ENCODE data around the gene TNRC6B.
A peak's percentile ranks its signal among the peaks of the same experiment; 100 is the strongest.

Gene TNRC6B

DNA sequence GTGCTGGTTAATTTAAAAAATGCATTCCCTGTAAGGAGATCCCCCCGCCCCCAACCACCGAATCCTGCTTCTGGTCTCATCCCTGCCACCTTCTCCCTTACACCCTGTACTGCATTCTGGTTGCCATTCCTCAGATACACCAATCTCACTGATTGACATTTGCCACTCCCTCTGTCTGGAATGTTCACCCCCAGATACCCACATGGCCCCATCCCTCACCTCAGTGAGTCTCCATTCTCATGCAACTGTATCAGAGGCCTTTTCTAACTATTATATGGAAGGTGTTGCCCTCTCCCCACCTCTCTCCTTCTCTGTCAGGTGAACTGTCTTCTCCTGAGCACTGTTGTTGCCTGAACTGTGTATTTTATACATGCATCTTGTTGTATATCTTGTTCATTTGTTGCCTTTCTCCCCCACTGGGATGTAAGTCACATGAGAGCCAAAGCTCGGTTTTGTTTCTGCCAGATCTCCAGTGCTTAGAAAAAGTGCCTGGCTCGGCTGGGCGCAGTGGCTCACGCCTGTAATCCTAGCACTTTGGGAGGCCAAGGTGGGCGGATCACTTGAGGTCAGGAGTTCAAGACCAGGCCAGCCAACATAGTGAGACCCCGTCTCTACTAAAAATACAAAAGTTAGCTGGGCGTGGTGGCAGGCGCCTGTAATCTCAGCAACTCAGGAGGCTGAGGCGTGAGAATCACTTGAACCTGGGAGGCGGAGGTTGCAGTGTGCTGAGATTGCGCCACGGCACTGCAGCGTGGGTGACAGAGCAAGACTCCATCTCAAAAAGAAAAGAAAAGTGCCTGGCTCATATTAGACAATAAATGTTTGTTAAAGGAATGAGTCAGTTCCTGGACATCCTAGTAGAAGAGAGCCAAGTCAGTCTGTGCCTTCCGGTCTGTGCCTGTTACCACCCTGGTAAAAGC is 61.0 kb downstream of the TNRC6B start:
- H3K79me2 ChIP-seq (ENCODE audit: low read length) = peaks cover 86% of the 10 kb centered on the region
- no peak overlapping the region for H3K9ac ChIP-seq (ENCODE audit: low read length)

DNA sequence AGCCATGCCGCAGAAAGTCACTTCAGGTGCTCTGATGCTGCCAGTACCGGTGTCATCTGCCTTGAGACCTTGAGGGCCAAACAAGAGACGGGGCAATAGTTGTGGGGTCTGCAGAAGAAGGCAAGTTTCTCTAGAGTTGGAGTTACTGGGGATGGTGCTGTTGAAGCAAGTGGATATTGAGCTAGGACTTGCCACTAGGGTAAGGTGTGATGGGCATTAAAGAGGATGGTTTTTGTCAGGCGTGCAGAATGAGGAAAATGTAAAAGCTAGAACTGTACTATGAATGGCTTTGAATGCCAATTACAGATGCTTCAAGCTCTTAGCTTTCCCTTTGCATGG is 61.6 kb downstream of the TNRC6B start:
- Histone ChIP-seq H3K9ac (ENCODE audit: low read length) (no peak overlapping the region), H3K9me3 (replicated peaks; ENCODE audit: insufficient read depth, low read length) (no peaks in the 10 kb centered on the region), H2AFZ (ENCODE audit: low read length) (no peak overlapping the region), H4K20me1 (ENCODE audit: insufficient read depth, low read length) (no peaks in the 10 kb centered on the region), H3K27ac (ENCODE audit: low read length) (no peak overlapping the region), H3K36me3 (replicated peaks; ENCODE audit: insufficient read depth, low read length) (no peaks in the 10 kb centered on the region), H3K4me3 (ENCODE audit: low read length) (no peak overlapping the region), H3F3A (ENCODE audit: insufficient read depth, low read length) (peaks cover 11% of the 10 kb centered on the region; the same call in 1 of the 2 replicates), H3K27me3 (replicated peaks; ENCODE audit: insufficient read depth, low read length) (no peaks in the 10 kb centered on the region), H3K4me1 (ENCODE audit: low read length) (peaks cover 24% of the 10 kb centered on the region), H3K79me2 (ENCODE audit: low read length) (peaks cover 86% of the 10 kb centered on the region), H3K9me2 (replicated peaks; ENCODE audit: insufficient read depth, low read length) (no peaks in the 10 kb centered on the region), H3K4me2 (ENCODE audit: low read depth, low read length) (no peak overlapping the region)
- no peak for DNase-seq
- TF ChIP-seq EZH2 (optimal IDR thresholded peaks at IDR 0.05; ENCODE audit: low read depth, low read length) (no peak), EZH2phosphoT487 (IDR thresholded peaks at IDR 0.05; ENCODE audit: low read length) (no peak)
- TF ChIP-seq, protein P1, sequence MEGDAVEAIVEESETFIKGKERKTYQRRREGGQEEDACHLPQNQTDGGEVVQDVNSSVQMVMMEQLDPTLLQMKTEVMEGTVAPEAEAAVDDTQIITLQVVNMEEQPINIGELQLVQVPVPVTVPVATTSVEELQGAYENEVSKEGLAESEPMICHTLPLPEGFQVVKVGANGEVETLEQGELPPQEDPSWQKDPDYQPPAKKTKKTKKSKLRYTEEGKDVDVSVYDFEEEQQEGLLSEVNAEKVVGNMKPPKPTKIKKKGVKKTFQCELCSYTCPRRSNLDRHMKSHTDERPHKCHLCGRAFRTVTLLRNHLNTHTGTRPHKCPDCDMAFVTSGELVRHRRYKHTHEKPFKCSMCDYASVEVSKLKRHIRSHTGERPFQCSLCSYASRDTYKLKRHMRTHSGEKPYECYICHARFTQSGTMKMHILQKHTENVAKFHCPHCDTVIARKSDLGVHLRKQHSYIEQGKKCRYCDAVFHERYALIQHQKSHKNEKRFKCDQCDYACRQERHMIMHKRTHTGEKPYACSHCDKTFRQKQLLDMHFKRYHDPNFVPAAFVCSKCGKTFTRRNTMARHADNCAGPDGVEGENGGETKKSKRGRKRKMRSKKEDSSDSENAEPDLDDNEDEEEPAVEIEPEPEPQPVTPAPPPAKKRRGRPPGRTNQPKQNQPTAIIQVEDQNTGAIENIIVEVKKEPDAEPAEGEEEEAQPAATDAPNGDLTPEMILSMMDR (IDR thresholded peaks at IDR 0.05; ENCODE audit: low read length) = no peak

More for the DNA sequence above, 61.0 kb downstream of the TNRC6B start:
- Histone ChIP-seq H3K4me3 (ENCODE audit: low read length) (no peak overlapping the region), H3K4me2 (ENCODE audit: low read depth, low read length) (peak overlapping the region; percentile 46), H3K9me3 (replicated peaks; ENCODE audit: insufficient read depth, low read length) (no peaks in the 10 kb centered on the region), H2AFZ (ENCODE audit: low read length) (no peak overlapping the region), H3K4me1 (ENCODE audit: low read length) (peaks cover 19% of the 10 kb centered on the region), H3K27me3 (replicated peaks; ENCODE audit: insufficient read depth, low read length) (no peaks in the 10 kb centered on the region), H3K36me3 (replicated peaks; ENCODE audit: insufficient read depth, low read length) (no peaks in the 10 kb centered on the region), H3K9me2 (replicated peaks; ENCODE audit: insufficient read depth, low read length) (no peaks in the 10 kb centered on the region), H3K27ac (ENCODE audit: low read length) (peak overlapping the region; percentile 42; the same call in 1 of the 2 replicates), H3F3A (ENCODE audit: insufficient read depth, low read length) (peaks cover 11% of the 10 kb centered on the region; the same call in 1 of the 2 replicates), H4K20me1 (ENCODE audit: insufficient read depth, low read length) (no peaks in the 10 kb centered on the region)
- DNase-seq = no peak
- TF ChIP-seq EZH2phosphoT487 (IDR thresholded peaks at IDR 0.05; ENCODE audit: low read length) (no peak), EZH2 (optimal IDR thresholded peaks at IDR 0.05; ENCODE audit: low read depth, low read length) (no peak)
- TF ChIP-seq, protein P1 (IDR thresholded peaks at IDR 0.05; ENCODE audit: low read length) = no peak

DNA sequence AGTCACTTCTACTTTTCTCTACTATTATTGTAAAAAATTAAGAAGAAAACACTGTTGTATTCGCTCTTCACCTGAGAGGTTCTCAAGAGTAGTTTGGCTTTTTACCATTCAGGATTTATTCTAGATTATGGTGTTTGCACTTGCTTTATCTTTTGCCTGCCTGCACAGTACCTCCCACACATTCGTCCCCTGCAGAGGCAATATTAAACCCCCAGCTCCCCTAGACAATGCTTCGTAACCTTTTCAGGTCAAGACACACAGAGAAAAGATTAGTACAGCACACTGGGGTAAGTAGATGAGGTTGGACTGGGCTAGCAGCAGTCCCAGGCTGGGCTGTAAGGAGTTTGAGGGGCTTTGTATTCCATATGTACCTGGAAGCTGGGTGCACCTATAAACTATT is 62.4 kb downstream of the TNRC6B start:
- H3K9ac ChIP-seq (ENCODE audit: low read length) = no peak overlapping the region
- no peak overlapping the region for H3K27ac ChIP-seq (ENCODE audit: low read length)
- TF ChIP-seq, protein P1 (IDR thresholded peaks at IDR 0.05; ENCODE audit: low read length) = no peak
- TF ChIP-seq EZH2phosphoT487 (IDR thresholded peaks at IDR 0.05; ENCODE audit: low read length) (no peak), EZH2 (optimal IDR thresholded peaks at IDR 0.05; ENCODE audit: low read depth, low read length) (no peak)
- no peaks in the 10 kb centered on the region for H3K9me2 ChIP-seq (replicated peaks; ENCODE audit: insufficient read depth, low read length)
- no peak overlapping the region for H3K4me2 ChIP-seq (ENCODE audit: low read depth, low read length)
- no peak overlapping the region for H2AFZ ChIP-seq (ENCODE audit: low read length)
- H4K20me1 ChIP-seq (ENCODE audit: insufficient read depth, low read length) = no peaks in the 10 kb centered on the region
- no peak for DNase-seq
- peaks cover 83% of the 10 kb centered on the region for H3K79me2 ChIP-seq (ENCODE audit: low read length)
- peaks cover 11% of the 10 kb centered on the region; the same call in 1 of the 2 replicates for H3F3A ChIP-seq (ENCODE audit: insufficient read depth, low read length)
- H3K4me3 ChIP-seq (ENCODE audit: low read length) = no peak overlapping the region
- H3K4me1 ChIP-seq (ENCODE audit: low read length) = peaks cover 24% of the 10 kb centered on the region
- no peaks in the 10 kb centered on the region for H3K36me3 ChIP-seq (replicated peaks; ENCODE audit: insufficient read depth, low read length)
- no peaks in the 10 kb centered on the region for H3K27me3 ChIP-seq (replicated peaks; ENCODE audit: insufficient read depth, low read length)
- no peaks in the 10 kb centered on the region for H3K9me3 ChIP-seq (replicated peaks; ENCODE audit: insufficient read depth, low read length)
